A549 (cell line): ENCODE results near the gene CELSR1. TPM values are rescaled to one million over a fixed set of nuclear protein-coding genes. Genes with fewer than 3 reads are reported as not detected.

Experiments
- ATAC-seq, 2 experiments: fragments of 200-7000 bp in 1 of 2; fragments of >200 bp in 1 of 2; cut with Nextera tagmentation in 1 of 2; cut with Tn5 transposase in 1 of 2; 3 replicates each; pipeline versions ENCODE4 v1.8.0 to v1.9.1; 2018 to 2020; ENCODE audit warnings: mild to moderate bottlenecking in 1 of 2, moderate library complexity in 1 of 2
- CTCF ChIA-PET: fragments of 300-600 bp; sonication (Branson Sonifier 250); formaldehyde crosslinking; extraction: SDS; loops from one replicate; lab custom pipeline; 2021; ENCODE audit warnings: antibody characterized with exemption, inconsistent platforms; lab: Yijun Ruan, JAX
- POLR2A ChIA-PET: fragments of 350-600 bp; formaldehyde crosslinking; extraction: SDS; loops from one replicate; lab custom pipeline; 2021; ENCODE audit warnings: antibody characterized with exemption, inconsistent platforms; lab: Yijun Ruan, JAX
- DNase-seq, 2 experiments: peaks; one replicate each; pipeline versions ENCODE4 v3.0.0 to v3.0.0-alpha.2; 2011 to 2016; ENCODE audit warnings: low read depth in 1 of 2, low spot score in 1 of 2
- FAIRE-seq: peaks from 2 replicates; lab custom pipeline; 2011; peaks lifted over from hg19 to GRCh38; lab: Jason Lieb, UNC
- H3K27ac ChIP-seq, 2 experiments: fragments of >200 bp; sonication (Bioruptor Twin); formaldehyde crosslinking; 3 replicates each; pipeline ENCODE4 v1.5.1; 2016 to 2017
- H3K4me1 ChIP-seq: fragments of >200 bp; sonication (Bioruptor Twin); formaldehyde crosslinking; 3 replicates; pipeline ENCODE4 v1.6.1; 2016
- H3K4me2 ChIP-seq: fragments of >200 bp; sonication (Bioruptor Twin); formaldehyde crosslinking; 3 replicates; pipeline ENCODE4 v1.6.1; 2016
- H3K4me3 ChIP-seq: fragments of >200 bp; sonication (Bioruptor Twin); formaldehyde crosslinking; 3 replicates; pipeline ENCODE4 v1.5.1; 2016
- H3K9me3 ChIP-seq: fragments of >200 bp; sonication (Bioruptor Twin); formaldehyde crosslinking; 3 replicates; pipeline ENCODE4 v1.6.1; 2016
- BHLHE40 ChIP-seq: IDR thresholded peaks from 2 replicates; pipeline ENCODE4 v1.6.1; 2012; ENCODE audit warnings: low read depth, low read length, inconsistent platforms
- CEBPB ChIP-seq, 2 experiments: fragments of >200 bp in 1 of 2; sonication (Bioruptor Twin) in 1 of 2; formaldehyde crosslinking in 1 of 2; IDR thresholded peaks; 2 replicates each; pipeline ENCODE4 v1.6.1; 2012 to 2016
- CHD2 ChIP-seq: fragments of 150-350 bp; IDR thresholded peaks from 2 replicates; pipeline ENCODE4 v1.6.1; 2014; ENCODE audit warnings: low read length; ENCODE audit not compliant: partially characterized antibody
- CHD4 ChIP-seq: fragments of 200-600 bp; sonication (generic); IDR thresholded peaks from 2 replicates; pipeline ENCODE4 v1.6.1; 2016; ENCODE audit warnings: antibody characterized with exemption, mild to moderate bottlenecking, borderline replicate concordance
- ESRRA ChIP-seq: fragments of 150-350 bp; IDR thresholded peaks from 2 replicates; pipeline ENCODE4 v1.6.1; 2014; ENCODE audit warnings: mild to moderate bottlenecking, low read length, borderline replicate concordance
- FOSB ChIP-seq: fragments of 250-450 bp; sonication (Bioruptor Pico); IDR thresholded peaks from 2 replicates; pipeline ENCODE4 v1.5.0; 2020; ENCODE audit warnings: mild to moderate bottlenecking, moderate library complexity
- FOSL2 ChIP-seq, 2 experiments: fragments of 450-650 bp in 1 of 2; fragments of >200 bp in 1 of 2; sonication (Bioruptor Twin) in 1 of 2; formaldehyde crosslinking; IDR thresholded peaks; 2 replicates each; pipeline versions ENCODE4 v1.5.0 to v1.6.1; 2016 to 2020; ENCODE audit warnings: mild to moderate bottlenecking in 1 of 2, moderate library complexity in 1 of 2
- HEYL ChIP-seq: fragments of 250-450 bp; sonication (Bioruptor Pico); IDR thresholded peaks from 2 replicates; pipeline ENCODE4 v1.8.0; 2021; ENCODE audit warnings: mild to moderate bottlenecking, moderate library complexity
- HOXA7 ChIP-seq: fragments of 250-450 bp; sonication (Bioruptor Pico); IDR thresholded peaks from 2 replicates; pipeline ENCODE4 v1.5.0; 2020; ENCODE audit warnings: mild to moderate bottlenecking, moderate library complexity
- HOXB13 ChIP-seq: fragments of 250-450 bp; sonication (Bioruptor Pico); IDR thresholded peaks from 2 replicates; pipeline ENCODE4 v1.5.0; 2020; ENCODE audit warnings: low read depth, mild to moderate bottlenecking, moderate library complexity
- HOXB5 ChIP-seq: fragments of 250-450 bp; sonication (Bioruptor Pico); IDR thresholded peaks from 2 replicates; pipeline ENCODE4 v1.5.0; 2020; ENCODE audit warnings: mild to moderate bottlenecking, moderate library complexity
- NFE2L2 ChIP-seq: fragments of 150-350 bp; conservative IDR thresholded peaks from 2 replicates; pipeline ENCODE4 v1.6.1; 2014; ENCODE audit warnings: low read length
- PHF8 ChIP-seq: fragments of 200-600 bp; sonication (generic); IDR thresholded peaks from 2 replicates; pipeline ENCODE4 v1.6.1; 2016; ENCODE audit warnings: low read depth, mild to moderate bottlenecking, antibody characterized with exemption, moderate library complexity, borderline replicate concordance
- POLR2AphosphoS2 ChIP-seq: conservative IDR thresholded peaks from 2 replicates; pipeline ENCODE4 v1.6.1; 2012; ENCODE audit warnings: low read length, improper control_type of control experiment, inconsistent platforms
- RCOR1 ChIP-seq: fragments of 150-350 bp; IDR thresholded peaks from 2 replicates; pipeline ENCODE4 v1.6.1; 2014; ENCODE audit warnings: antibody characterized with exemption, low read length, low read depth
- RFX5 ChIP-seq: fragments of 450-650 bp; IDR thresholded peaks from 2 replicates; pipeline ENCODE4 v1.7.1; 2014; ENCODE audit warnings: antibody characterized with exemption, mild to moderate bottlenecking, moderate library complexity
- RNF2 ChIP-seq: fragments of 200-600 bp; sonication (generic); IDR thresholded peaks from 2 replicates; pipeline ENCODE4 v1.6.1; 2016; ENCODE audit warnings: low read depth, mild to moderate bottlenecking, antibody characterized with exemption, moderate library complexity, borderline replicate concordance
- SREBF2 ChIP-seq: fragments of 450-650 bp; IDR thresholded peaks from 2 replicates; pipeline ENCODE4 v1.6.1; 2014; ENCODE audit warnings: mild to moderate bottlenecking, moderate library complexity
- TFCP2L1 ChIP-seq: fragments of 250-450 bp; sonication (Bioruptor Pico); IDR thresholded peaks from 2 replicates; pipeline ENCODE4 v1.5.0; 2021; ENCODE audit warnings: mild to moderate bottlenecking
- TP53 ChIP-seq: fragments of 250-450 bp; sonication (Bioruptor Pico); IDR thresholded peaks from 2 replicates; pipeline ENCODE4 v1.5.0; 2021; ENCODE audit warnings: mild to moderate bottlenecking, moderate library complexity
- ZNF302 ChIP-seq: fragments of 250-450 bp; sonication (Bioruptor Pico); IDR thresholded peaks from 2 replicates; pipeline ENCODE4 v1.9.0; 2021; ENCODE audit warnings: inconsistent platforms, mild to moderate bottlenecking, moderate library complexity
- ZSCAN20 ChIP-seq: fragments of 250-450 bp; sonication (Bioruptor Pico); IDR thresholded peaks from 2 replicates; pipeline ENCODE4 v1.8.0; 2022; ENCODE audit warnings: mild to moderate bottlenecking, moderate library complexity
- WGBS: methylation state at CpG from one replicate; pipeline ENCODE4 v1.1.6; 2017; ENCODE audit errors: missing lambda C conversion rate; 5-methylcytosine and 5-hydroxymethylcytosine counted together
- polyA plus RNA-seq, 4 experiments: library from polyadenylated mRNA; depleted of rRNA in 3 of 4; stranded (reverse); fragments of >200 nt; fragmentation: RNase III in 1 of 4; extraction: RNeasy Plus Mini Kit Qiagen cat#74134 plus additional on column Dnase treatment in 1 of 4; gene quantifications; 2 replicates in 3 of 4; 3 replicates in 1 of 4; pipeline ENCODE4 v1.2.3, GENCODE V29; 2011 to 2017
- TF ChIP-seq, protein P1 (sequence below): fragments of >200 bp; sonication (Bioruptor Twin); formaldehyde crosslinking; IDR thresholded peaks from 3 replicates; pipeline ENCODE4 v1.6.1; 2016
- TF ChIP-seq, protein P2 (sequence below): fragments of 200-600 bp; sonication (generic); IDR thresholded peaks from 2 replicates; pipeline ENCODE4 v1.6.1; 2016; ENCODE audit warnings: antibody characterized with exemption, mild to moderate bottlenecking, moderate library complexity
- TF ChIP-seq, protein P3 (sequence below): fragments of 250-450 bp; sonication (Bioruptor Pico); IDR thresholded peaks from 2 replicates; pipeline ENCODE4 v1.5.0; 2021; ENCODE audit warnings: mild to moderate bottlenecking, moderate library complexity, borderline replicate concordance
- TF ChIP-seq, protein P4 (sequence below): fragments of 150-350 bp; IDR thresholded peaks from 2 replicates; pipeline ENCODE4 v1.6.1; 2014; ENCODE audit warnings: low read depth, mild to moderate bottlenecking, low read length

CELSR1 gene
- polyA plus RNA-seq, 2 of the 4 experiments (the other 2 are of a cell fraction): 15.3 to 31.8 TPM

DNA sequence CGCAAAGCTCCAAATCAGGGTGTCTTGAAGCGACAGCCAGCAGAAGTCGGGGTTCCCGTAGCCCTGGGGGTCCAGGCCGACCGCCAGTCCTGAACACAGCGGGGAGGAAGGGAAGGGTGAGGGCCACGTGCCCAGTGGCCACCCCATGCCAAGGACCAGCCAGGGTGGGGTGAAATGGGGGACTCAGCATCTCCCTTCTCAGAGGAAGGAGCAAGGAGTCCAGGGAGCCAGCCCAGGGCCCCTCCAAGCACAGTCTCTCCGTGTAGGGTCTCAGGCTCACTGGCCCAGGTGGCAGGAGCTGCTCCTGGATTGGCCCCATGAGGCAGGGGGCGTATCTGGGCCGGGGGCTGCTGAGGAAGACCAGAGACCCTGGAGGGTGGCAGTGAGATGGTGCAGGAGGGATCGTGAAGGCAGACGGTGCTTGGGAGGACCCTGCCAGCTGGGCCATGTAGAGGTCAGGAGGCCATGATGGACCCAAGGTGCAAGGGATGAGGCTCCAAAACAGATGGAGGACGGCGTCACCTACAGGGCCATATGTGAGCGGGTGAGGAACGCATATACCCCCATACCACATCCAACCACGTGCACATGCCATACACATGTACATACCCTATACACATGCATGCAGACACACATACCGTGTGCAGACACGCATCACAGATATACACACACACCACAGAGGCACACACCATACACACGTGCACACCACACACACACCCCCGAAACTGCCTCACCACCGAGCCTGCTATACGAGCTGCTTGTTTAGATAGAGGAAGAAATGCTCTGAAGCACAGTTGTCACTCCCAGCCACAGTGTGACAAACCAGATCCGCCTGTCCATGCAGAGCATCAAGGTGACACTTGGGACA is 167.5 kb downstream of the CELSR1 start:
- Histone ChIP-seq H3K4me3 (no peak overlapping the region), H3K4me2 (no peak overlapping the region), H3K27ac (peak overlapping the region in 1 of 2 experiments; percentile 54; a peak in 2 of 6 replicates), H3K9me3 (no peaks in the 10 kb centered on the region), H3K4me1 (peaks cover 19% of the 10 kb centered on the region)
- no peak for DNase-seq
- 91% methylated on average over 23 of the region's 25 CpGs for WGBS
- ChIA-PET POLR2A (no interaction called here), CTCF (interaction anchor here (1.0 to 1.8 kb wide), 6 partner anchors 15 to 182 kb away, joined by 3 to 10 read pairs (median 4); no protein-coding TSS in a partner anchor)
- ATAC-seq: no peak
- no peak for TF ChIP-seq CEBPB (IDR thresholded peaks at IDR 0.05)
- no peak for TF ChIP-seq HOXB5 (CRISPR knock-in tag)
- TF ChIP-seq CHD4: no peak
- TF ChIP-seq TFCP2L1 (CRISPR knock-in tag): no peak
- no peak for TF ChIP-seq FOSB (CRISPR knock-in tag)
- TF ChIP-seq HOXA7 (CRISPR knock-in tag): no peak
- no peak for TF ChIP-seq RCOR1
- no peak for TF ChIP-seq HOXB13
- no peak for TF ChIP-seq BHLHE40
- TF ChIP-seq HEYL: no peak
- TF ChIP-seq CHD2: no peak
- FAIRE-seq: no peak

DNA sequence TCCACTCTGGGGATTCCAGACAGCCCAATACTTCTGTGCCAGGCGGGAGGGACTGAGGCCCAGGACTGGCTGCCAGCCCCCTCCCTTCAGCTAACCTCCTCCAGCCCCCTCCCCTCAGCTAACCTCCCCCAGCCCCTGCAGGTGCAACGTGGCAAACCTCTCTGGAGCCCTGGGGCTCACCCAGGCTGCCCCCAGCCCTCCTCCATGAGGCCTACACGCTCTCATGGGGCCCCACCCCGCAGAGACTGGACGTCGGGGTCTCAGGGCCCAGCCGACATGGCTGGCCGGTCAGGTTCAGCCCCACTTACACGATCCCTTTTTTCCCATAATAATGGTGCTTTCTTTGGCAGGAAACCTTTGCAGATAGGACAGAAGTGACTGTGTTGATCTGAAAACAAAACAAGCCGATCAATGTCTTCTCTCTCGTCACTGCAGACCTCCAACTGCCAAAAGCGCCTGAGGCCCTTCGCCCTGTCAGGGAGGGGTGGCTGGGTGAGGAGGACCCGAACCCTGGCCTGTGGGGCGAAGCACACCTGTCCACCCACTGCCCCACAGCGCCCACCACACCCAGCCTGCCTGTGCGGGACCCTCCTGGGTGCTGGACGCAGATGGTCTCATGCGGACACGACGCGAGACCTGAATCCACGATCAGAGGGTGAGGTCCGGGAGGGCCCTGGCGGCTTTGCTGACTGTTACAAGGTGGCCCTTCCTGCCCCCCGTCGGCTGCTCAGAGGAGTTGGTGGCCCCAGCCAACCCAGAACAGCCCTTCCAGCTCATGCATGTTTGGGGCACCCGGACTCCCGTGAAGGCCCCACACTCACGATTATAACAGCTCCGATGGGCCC is 168.3 kb downstream of the CELSR1 start:
- Histone ChIP-seq H3K9me3 (no peaks in the 10 kb centered on the region), H3K4me1 (peaks cover 19% of the 10 kb centered on the region), H3K27ac (peak overlapping the region in 1 of 2 experiments; percentile 80; a peak in 3 of 6 replicates), H3K4me3 (no peak overlapping the region), H3K4me2 (no peak overlapping the region)
- 94% methylated on average over 15 of the region's 31 CpGs for WGBS
- FAIRE-seq (no peak), DNase-seq (no peak), ATAC-seq (no peak)
- CTCF ChIA-PET: interaction anchor here (1.0 to 7.8 kb wide), 8 partner anchors 12 to 183 kb away, joined by 3 to 171 read pairs (median 11); no protein-coding TSS in a partner anchor
- POLR2A ChIA-PET: no interaction called here
- TF ChIP-seq PHF8 (no peak), POLR2AphosphoS2 (no peak), CHD2 (no peak), FOSL2 (IDR thresholded peaks at IDR 0.05) (no peak), FOSL2 (CRISPR knock-in tag; IDR thresholded peaks at IDR 0.05) (no peak), ZNF302 (CRISPR knock-in tag) (no peak), HOXA7 (CRISPR knock-in tag) (no peak), RFX5 (no peak), RNF2 (no peak), TP53 (CRISPR knock-in tag) (no peak), HOXB5 (CRISPR knock-in tag) (no peak), ESRRA (no peak), ZSCAN20 (CRISPR knock-in tag) (no peak), NFE2L2 (no peak), SREBF2 (no peak)
- TF ChIP-seq, protein P1, sequence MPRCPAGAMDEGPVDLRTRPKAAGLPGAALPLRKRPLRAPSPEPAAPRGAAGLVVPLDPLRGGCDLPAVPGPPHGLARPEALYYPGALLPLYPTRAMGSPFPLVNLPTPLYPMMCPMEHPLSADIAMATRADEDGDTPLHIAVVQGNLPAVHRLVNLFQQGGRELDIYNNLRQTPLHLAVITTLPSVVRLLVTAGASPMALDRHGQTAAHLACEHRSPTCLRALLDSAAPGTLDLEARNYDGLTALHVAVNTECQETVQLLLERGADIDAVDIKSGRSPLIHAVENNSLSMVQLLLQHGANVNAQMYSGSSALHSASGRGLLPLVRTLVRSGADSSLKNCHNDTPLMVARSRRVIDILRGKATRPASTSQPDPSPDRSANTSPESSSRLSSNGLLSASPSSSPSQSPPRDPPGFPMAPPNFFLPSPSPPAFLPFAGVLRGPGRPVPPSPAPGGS: no peak
- TF ChIP-seq, protein P2, sequence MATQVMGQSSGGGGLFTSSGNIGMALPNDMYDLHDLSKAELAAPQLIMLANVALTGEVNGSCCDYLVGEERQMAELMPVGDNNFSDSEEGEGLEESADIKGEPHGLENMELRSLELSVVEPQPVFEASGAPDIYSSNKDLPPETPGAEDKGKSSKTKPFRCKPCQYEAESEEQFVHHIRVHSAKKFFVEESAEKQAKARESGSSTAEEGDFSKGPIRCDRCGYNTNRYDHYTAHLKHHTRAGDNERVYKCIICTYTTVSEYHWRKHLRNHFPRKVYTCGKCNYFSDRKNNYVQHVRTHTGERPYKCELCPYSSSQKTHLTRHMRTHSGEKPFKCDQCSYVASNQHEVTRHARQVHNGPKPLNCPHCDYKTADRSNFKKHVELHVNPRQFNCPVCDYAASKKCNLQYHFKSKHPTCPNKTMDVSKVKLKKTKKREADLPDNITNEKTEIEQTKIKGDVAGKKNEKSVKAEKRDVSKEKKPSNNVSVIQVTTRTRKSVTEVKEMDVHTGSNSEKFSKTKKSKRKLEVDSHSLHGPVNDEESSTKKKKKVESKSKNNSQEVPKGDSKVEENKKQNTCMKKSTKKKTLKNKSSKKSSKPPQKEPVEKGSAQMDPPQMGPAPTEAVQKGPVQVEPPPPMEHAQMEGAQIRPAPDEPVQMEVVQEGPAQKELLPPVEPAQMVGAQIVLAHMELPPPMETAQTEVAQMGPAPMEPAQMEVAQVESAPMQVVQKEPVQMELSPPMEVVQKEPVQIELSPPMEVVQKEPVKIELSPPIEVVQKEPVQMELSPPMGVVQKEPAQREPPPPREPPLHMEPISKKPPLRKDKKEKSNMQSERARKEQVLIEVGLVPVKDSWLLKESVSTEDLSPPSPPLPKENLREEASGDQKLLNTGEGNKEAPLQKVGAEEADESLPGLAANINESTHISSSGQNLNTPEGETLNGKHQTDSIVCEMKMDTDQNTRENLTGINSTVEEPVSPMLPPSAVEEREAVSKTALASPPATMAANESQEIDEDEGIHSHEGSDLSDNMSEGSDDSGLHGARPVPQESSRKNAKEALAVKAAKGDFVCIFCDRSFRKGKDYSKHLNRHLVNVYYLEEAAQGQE: no peak
- TF ChIP-seq, protein P3, sequence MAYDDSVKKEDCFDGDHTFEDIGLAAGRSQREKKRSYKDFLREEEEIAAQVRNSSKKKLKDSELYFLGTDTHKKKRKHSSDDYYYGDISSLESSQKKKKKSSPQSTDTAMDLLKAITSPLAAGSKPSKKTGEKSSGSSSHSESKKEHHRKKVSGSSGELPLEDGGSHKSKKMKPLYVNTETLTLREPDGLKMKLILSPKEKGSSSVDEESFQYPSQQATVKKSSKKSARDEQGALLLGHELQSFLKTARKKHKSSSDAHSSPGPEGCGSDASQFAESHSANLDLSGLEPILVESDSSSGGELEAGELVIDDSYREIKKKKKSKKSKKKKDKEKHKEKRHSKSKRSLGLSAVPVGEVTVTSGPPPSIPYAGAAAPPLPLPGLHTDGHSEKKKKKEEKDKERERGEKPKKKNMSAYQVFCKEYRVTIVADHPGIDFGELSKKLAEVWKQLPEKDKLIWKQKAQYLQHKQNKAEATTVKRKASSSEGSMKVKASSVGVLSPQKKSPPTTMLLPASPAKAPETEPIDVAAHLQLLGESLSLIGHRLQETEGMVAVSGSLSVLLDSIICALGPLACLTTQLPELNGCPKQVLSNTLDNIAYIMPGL (CRISPR knock-in tag): no peak
- TF ChIP-seq, protein P4, sequence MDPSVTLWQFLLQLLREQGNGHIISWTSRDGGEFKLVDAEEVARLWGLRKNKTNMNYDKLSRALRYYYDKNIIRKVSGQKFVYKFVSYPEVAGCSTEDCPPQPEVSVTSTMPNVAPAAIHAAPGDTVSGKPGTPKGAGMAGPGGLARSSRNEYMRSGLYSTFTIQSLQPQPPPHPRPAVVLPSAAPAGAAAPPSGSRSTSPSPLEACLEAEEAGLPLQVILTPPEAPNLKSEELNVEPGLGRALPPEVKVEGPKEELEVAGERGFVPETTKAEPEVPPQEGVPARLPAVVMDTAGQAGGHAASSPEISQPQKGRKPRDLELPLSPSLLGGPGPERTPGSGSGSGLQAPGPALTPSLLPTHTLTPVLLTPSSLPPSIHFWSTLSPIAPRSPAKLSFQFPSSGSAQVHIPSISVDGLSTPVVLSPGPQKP: no peak
